ENCODE results near the gene C1QTNF12.

C1QTNF12 gene

DNA sequence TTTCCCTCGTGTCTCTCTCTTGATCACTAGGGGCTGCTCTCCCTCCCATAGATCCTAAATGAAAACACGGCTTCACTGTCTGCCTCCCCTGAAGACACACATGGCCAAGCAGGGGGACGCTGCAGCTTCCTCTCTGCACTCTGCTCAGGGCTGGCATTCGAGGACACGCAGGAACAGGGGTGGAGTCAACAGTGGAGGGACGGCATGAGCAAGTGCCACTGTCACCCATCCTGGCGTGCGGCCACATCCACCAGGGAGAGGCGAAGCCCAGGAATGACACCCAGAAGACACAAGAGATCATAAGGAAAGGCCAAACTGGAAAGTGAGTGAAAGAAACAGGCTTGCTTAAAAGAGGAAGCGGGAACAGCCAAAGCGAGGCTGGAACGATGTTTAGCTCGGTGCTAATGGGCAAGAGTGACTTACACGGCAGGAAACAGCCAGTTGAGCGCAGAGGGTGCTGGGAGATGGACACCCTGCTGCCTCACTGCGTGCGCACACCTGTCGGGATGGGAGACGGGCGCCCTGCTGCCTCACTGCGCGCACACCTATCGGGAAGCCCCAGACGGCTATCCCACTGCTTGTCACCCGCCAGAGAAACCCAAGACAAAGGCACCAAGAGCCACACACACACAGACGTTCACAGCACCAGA lies 13.6 kb upstream of the C1QTNF12 start:
- DNase-seq (ENCODE audit: low spot score) = no peak
- in situ Hi-C loops (cut with MboI; ENCODE audit: low sequenced_read_pairs, unreplicated experiment) = loop anchor here (25.0 kb wide), 1 partner anchor 373 kb away; no protein-coding TSS in a partner anchor
- TF ChIP-seq, protein P1, sequence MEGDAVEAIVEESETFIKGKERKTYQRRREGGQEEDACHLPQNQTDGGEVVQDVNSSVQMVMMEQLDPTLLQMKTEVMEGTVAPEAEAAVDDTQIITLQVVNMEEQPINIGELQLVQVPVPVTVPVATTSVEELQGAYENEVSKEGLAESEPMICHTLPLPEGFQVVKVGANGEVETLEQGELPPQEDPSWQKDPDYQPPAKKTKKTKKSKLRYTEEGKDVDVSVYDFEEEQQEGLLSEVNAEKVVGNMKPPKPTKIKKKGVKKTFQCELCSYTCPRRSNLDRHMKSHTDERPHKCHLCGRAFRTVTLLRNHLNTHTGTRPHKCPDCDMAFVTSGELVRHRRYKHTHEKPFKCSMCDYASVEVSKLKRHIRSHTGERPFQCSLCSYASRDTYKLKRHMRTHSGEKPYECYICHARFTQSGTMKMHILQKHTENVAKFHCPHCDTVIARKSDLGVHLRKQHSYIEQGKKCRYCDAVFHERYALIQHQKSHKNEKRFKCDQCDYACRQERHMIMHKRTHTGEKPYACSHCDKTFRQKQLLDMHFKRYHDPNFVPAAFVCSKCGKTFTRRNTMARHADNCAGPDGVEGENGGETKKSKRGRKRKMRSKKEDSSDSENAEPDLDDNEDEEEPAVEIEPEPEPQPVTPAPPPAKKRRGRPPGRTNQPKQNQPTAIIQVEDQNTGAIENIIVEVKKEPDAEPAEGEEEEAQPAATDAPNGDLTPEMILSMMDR (IDR thresholded peaks at IDR 0.05; ENCODE audit: borderline replicate concordance, control extremely low read depth, extremely low read depth, insufficient read depth, missing control alignments) = no peak

DNA sequence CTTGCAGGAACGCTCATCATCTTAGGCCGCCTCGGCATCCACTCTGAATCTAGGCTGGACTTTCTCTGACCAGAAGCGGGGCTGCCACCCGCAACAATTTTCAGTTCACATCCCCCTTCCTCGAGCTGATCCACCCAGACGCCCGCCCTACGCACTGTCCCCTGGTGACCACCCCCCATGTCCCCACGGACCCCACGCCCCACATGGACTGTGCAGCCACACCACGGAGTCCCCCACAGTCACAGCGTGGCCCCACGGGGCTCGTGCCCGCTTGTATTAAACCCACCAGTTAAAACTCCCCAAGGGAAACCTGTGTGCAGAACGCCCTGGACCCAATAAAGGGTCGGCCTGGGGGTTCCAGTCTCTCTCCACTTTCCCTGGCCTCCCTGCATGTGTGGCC lies 13.0 kb upstream of the C1QTNF12 start:
- no peak for DNase-seq (ENCODE audit: low spot score)
- in situ Hi-C loops (cut with MboI; ENCODE audit: low sequenced_read_pairs, unreplicated experiment) = loop anchor here (25.0 kb wide), 1 partner anchor 372 kb away; no protein-coding TSS in a partner anchor
- TF ChIP-seq, protein P1 (IDR thresholded peaks at IDR 0.05; ENCODE audit: borderline replicate concordance, control extremely low read depth, extremely low read depth, insufficient read depth, missing control alignments) = no peak

DNA sequence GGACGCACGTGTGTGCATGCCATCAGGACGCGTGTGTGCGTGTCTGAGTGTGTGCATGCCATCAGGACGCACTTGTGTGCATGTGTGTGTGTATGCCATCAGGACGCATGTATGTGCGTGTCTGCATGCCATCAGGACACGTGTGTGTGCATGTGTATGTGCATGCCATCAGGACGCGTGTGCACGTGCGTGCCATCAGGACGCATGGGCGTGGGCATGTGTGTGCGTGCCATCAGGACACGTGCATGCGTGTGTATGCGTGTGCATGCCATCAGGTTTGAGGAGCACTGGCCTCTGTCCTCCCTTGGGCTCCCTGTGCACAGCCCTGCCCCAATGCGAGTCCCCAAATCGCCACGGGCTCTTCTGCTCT lies 12.6 kb upstream of the C1QTNF12 start:
- in situ Hi-C loops (cut with MboI; ENCODE audit: low sequenced_read_pairs, unreplicated experiment) = loop anchor here (25.0 kb wide), 1 partner anchor 372 kb away; no protein-coding TSS in a partner anchor
- TF ChIP-seq, protein P1 (IDR thresholded peaks at IDR 0.05; ENCODE audit: borderline replicate concordance, control extremely low read depth, extremely low read depth, insufficient read depth, missing control alignments) = no peak

DNA sequence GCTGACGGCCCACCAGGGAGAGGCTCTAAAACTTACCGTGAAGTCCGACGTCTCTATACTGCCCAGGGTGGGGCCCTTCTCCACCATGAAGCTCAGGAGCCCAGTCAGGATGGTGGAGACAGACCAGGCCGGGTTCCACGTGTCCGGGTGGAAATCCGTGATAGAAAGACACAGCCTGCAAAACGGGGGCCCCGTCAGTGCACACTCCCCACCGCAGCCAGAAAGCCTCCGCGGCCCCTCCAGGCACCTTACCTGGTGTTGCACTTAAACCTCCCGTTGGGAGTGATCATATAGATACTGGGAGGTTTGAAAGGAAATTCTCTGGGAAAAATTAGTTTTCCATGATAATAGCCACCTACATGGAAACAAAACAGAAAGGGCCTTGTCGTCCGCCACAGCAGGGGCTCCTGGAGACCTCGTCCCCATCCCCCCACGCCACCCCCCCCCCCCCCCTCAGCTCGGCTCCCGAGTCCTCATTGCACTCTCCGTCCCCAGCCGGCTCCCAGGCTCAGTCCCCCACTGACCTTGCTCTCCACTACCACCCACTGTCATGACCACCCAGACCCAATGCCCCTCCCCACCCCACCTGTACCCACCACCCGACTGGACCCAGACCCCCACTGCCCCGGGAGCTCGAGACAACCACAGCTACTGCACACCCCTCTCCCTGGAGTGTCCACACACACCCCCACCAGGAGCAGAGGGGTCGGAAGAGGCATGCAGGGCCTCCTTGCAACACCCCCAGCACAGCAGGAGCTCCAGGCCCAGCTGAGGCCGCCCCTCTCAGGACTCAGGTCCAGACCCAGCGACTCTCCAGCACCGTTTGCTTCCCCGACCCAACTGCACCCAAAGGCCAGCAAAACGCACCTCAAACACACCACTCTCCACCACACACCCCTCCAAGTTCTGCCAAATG lies 10.7 kb upstream of the C1QTNF12 start:
- no peak for DNase-seq (ENCODE audit: low spot score)
- in situ Hi-C loops (cut with MboI; ENCODE audit: low sequenced_read_pairs, unreplicated experiment) = loop anchor here (25.0 kb wide), 1 partner anchor 370 kb away; no protein-coding TSS in a partner anchor
- TF ChIP-seq, protein P1 (IDR thresholded peaks at IDR 0.05; ENCODE audit: borderline replicate concordance, control extremely low read depth, extremely low read depth, insufficient read depth, missing control alignments) = no peak

More for the DNA sequence above, 12.6 kb upstream of the C1QTNF12 start:
- DNase-seq (ENCODE audit: low spot score) = no peak

DNA sequence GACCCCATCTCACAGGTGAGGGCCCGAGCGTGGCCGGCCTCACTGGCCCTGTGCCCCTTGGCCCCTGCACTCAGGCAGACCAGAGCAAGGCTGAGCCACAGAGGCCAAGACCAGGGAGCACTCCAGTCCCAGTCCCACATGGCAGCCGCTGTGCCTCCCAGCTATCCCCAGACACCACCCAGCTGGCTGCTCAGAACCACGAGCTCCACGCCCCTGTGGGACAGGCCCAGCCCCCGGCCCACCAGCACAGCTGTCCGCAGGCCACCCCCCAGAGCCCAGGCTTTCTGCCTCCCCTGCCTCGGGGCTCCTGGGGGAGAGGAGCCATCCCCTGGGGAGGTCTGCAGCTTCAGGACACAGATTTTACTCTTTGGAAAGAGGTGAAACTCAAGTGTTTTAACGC lies 9.1 kb upstream of the C1QTNF12 start:
- TF ChIP-seq, protein P1 (IDR thresholded peaks at IDR 0.05; ENCODE audit: borderline replicate concordance, control extremely low read depth, extremely low read depth, insufficient read depth, missing control alignments) = no peak
- no peak for DNase-seq (ENCODE audit: low spot score)
- in situ Hi-C loops (cut with MboI; ENCODE audit: low sequenced_read_pairs, unreplicated experiment) = loop anchor here (25.0 kb wide), 1 partner anchor 368 kb away; no protein-coding TSS in a partner anchor

DNA sequence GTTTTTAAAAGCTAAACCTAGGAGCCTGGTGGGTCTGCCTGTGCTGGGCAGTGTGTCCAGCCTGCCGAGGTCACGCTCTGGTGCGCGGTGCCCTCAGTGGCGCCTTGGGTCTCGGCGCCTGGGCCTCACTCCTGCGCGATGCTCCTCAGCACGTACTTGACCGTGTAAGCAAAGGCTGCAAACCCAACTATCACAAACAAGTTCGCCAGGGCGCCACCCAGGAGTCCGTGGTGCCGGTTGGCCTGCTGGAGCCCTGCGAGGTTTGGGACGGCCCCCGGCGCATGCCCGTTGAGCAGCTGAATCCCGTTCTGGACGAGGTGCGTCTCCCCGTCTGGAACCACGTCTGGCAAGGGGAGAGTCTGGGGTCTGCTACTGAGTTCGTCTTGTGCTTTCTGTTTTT lies 8.6 kb upstream of the C1QTNF12 start:
- in situ Hi-C loops (cut with MboI; ENCODE audit: low sequenced_read_pairs, unreplicated experiment) = loop anchor here (25.0 kb wide), 1 partner anchor 368 kb away; no protein-coding TSS in a partner anchor
- TF ChIP-seq, protein P1 (IDR thresholded peaks at IDR 0.05; ENCODE audit: borderline replicate concordance, control extremely low read depth, extremely low read depth, insufficient read depth, missing control alignments) = no peak
- no peak for DNase-seq (ENCODE audit: low spot score)

Measured in GM13976 (cell line).